ENCODE data around the gene KRTCAP2. TPM values are rescaled to one million over a fixed set of nuclear protein-coding genes. Genes with fewer than 3 reads are reported as not detected.
"Not testable (repeated sequence)": the region's sequence is repeated elsewhere in the genome, so short reads cannot be mapped to it uniquely, and the experiment has no call there.

KRTCAP2 gene
- total RNA-seq, result 100 to 1,000 TPM in 2 of 4 donors, 10 to 100 TPM in 2; 48.6 to 109 (median 97.6) TPM

GRCh38 chr1:155172732-155173477 lies at the start of gene KRTCAP2:
TSS of gene KRTCAP2 (minus strand) at chr1:155173304. CDS start at chr1:155173224, 80 bp downstream.
- 0% methylated on average over 43 to 54 of the region's 57 CpGs for WGBS, 2 donors
- peak within 1 kb of the TSS; percentile 71 for H3K4me3 ChIP-seq (ENCODE audit: low read depth, poor library complexity, severe bottlenecking)
- DNase-seq (ENCODE audit: low spot score in 2 of 2), result peak; percentile 93 to 99
- intact Hi-C loops (cut with DNase I; ENCODE audit: low total_unique reads), result no loop called here
- TF ChIP-seq, protein P1, sequence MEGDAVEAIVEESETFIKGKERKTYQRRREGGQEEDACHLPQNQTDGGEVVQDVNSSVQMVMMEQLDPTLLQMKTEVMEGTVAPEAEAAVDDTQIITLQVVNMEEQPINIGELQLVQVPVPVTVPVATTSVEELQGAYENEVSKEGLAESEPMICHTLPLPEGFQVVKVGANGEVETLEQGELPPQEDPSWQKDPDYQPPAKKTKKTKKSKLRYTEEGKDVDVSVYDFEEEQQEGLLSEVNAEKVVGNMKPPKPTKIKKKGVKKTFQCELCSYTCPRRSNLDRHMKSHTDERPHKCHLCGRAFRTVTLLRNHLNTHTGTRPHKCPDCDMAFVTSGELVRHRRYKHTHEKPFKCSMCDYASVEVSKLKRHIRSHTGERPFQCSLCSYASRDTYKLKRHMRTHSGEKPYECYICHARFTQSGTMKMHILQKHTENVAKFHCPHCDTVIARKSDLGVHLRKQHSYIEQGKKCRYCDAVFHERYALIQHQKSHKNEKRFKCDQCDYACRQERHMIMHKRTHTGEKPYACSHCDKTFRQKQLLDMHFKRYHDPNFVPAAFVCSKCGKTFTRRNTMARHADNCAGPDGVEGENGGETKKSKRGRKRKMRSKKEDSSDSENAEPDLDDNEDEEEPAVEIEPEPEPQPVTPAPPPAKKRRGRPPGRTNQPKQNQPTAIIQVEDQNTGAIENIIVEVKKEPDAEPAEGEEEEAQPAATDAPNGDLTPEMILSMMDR (IDR thresholded peaks at IDR 0.05), result peak in 1 of 3 donors; percentile 52
- TF ChIP-seq POLR2A (IDR thresholded peaks at IDR 0.05), result no peak

GRCh38 chr1:155220211-155220965 lies 47.3 kb upstream of the KRTCAP2 start:
- 90 to 93% methylated on average over 10 of the region's 10 CpGs for WGBS, 2 donors
- H3K4me3 ChIP-seq (ENCODE audit: low read depth, poor library complexity, severe bottlenecking); DNase-seq (ENCODE audit: low spot score in 2 of 2): not testable (repeated sequence)
- intact Hi-C loops (cut with DNase I; ENCODE audit: low total_unique reads), result loop anchor here (5.0 kb wide), 1 partner anchor 653 kb away; the partner anchor contains the start of gene CHRNB2

DNA sequence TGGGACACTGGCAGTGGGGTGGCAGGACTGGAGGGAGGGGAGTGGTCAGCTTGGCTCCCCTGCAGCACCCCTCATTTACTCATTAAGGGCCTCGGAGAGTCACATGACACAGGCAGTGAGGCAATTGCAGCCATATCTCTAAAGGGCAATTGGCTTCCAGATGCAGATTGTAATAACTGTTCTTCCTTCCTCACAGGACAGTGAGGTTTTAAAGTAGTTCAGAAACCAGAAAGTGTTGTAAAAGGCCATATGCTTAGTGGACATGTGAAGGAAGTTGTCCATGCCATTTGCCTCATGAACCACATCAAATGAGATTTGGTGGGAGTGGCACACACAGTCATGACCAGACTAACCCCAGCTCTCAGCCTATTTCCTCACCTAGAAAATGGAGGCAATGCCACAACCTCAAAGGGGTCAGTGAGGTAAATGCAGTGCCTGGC lies 46.5 kb upstream of the KRTCAP2 start:
- DNase-seq (ENCODE audit: low spot score in 2 of 2), result no peak
- H3K4me3 ChIP-seq (ENCODE audit: low read depth, poor library complexity, severe bottlenecking), result no peak overlapping the region
- TF ChIP-seq, protein P1 (IDR thresholded peaks at IDR 0.05), result no peak
- no peak for TF ChIP-seq POLR2A (IDR thresholded peaks at IDR 0.05)
- WGBS, 2 donors, result 6 to 23% methylated on average over 1 of the region's 1 CpG
- intact Hi-C loops (cut with DNase I; ENCODE audit: low total_unique reads), result loop anchor here (5.0 kb wide), 1 partner anchor 652 kb away; the partner anchor contains the start of gene CHRNB2

GRCh38 chr1:155218854-155219591 lies 45.9 kb upstream of the KRTCAP2 start:
- intact Hi-C loops (cut with DNase I; ENCODE audit: low total_unique reads), result no loop called here
- H3K4me3 ChIP-seq (ENCODE audit: low read depth, poor library complexity, severe bottlenecking), result no peak overlapping the region
- TF ChIP-seq POLR2A (IDR thresholded peaks at IDR 0.05), result no peak
- TF ChIP-seq, protein P1 (IDR thresholded peaks at IDR 0.05), result no peak
- WGBS, 2 donors, result 32 to 42% methylated on average over 7 of the region's 7 CpGs
- peak in 1 of 2 donors; percentile 67 for DNase-seq (ENCODE audit: low spot score in 2 of 2)

DNA sequence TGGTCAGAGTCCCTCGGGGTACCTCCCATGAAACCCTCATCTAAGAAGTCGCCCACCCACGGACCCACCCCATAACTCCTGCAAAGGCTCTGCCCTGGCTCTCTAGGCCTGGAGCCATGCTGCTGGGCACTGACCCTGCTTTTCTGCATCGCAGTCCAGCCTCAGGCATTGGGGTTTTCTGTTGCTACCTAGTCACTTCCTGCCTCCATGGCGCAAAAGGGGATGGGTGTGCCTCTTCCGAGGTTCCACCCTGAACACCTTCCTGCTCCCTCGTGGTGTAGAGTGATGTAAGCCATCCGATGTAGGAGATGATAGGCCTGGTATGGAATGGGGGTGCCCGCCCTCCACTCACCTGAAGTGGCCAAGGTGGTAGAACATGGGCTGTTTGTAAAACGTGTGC lies 41.6 kb upstream of the KRTCAP2 start:
- 53 to 76% methylated on average over 7 to 10 of the region's 10 CpGs for WGBS, 2 donors
- intact Hi-C loops (cut with DNase I; ENCODE audit: low total_unique reads); DNase-seq (ENCODE audit: low spot score in 2 of 2); H3K4me3 ChIP-seq (ENCODE audit: low read depth, poor library complexity, severe bottlenecking): not testable (repeated sequence)

DNA sequence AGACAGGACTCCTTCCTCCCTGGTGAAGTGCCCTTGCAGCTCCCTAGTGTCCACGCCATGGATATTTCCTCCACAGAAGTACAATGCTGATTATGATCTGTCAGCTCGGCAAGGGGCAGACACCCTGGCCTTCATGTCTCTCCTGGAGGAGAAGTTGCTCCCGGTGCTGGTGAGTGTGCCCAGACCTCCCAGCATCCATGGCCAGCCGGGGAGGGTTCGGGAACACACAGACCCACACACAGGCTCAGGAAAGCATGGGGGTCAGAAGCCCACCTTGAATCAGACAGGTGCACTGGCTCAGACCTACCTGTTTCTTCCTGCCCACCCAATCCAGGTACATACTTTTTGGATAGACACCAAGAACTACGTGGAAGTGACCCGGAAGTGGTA lies 38.9 kb upstream of the KRTCAP2 start:
- WGBS, 2 donors, result 76 to 83% methylated on average over 3 to 5 of the region's 7 CpGs
- intact Hi-C loops (cut with DNase I; ENCODE audit: low total_unique reads); H3K4me3 ChIP-seq (ENCODE audit: low read depth, poor library complexity, severe bottlenecking): not testable (repeated sequence)

GRCh38 chr1:155211381-155212050 lies 38.4 kb upstream of the KRTCAP2 start:
- intact Hi-C loops (cut with DNase I; ENCODE audit: low total_unique reads); H3K4me3 ChIP-seq (ENCODE audit: low read depth, poor library complexity, severe bottlenecking); DNase-seq (ENCODE audit: low spot score in 2 of 2): not testable (repeated sequence)
- 62 to 65% methylated on average over 13 of the region's 13 CpGs for WGBS, 2 donors

More for the DNA sequence above, 38.9 kb upstream of the KRTCAP2 start:
- DNase-seq (ENCODE audit: low spot score in 2 of 2), result not testable (repeated sequence)

Measured in lower leg skin (tissue), 4 donors.